ENCODE measurements around the gene ENO3. TPM values are rescaled to one million over a fixed set of nuclear protein-coding genes. Genes with fewer than 3 reads are reported as not detected.

ENO3 gene
- polyA plus RNA-seq, 3 donors from 2014 or later = 1.6 to 4.2 (median 4.1) TPM

- no peaks in the 10 kb centered on the region for H3K9me3 Mint-ChIP-seq
- H3K27ac Mint-ChIP-seq = peak overlapping the region in 2 of 6 donors; percentile 56 to 64
- peaks cover 4 to 9% (median 8%) of the 10 kb centered on the region in 3 donors for H3K36me3 Mint-ChIP-seq
- H3K4me1 Mint-ChIP-seq = peaks cover 13 to 14% of the 10 kb centered on the region in 2 donors
- H3K4me3 Mint-ChIP-seq = peak overlapping the region; percentile 19 to 63 (median 44)
- H3K27me3 Mint-ChIP-seq (ENCODE audit: low read depth in 3 of 3) = peaks cover 0 to 2% (median 0%) of the 10 kb centered on the region in 3 donors
- no peak for DNase-seq
These were observed 14.5 kb downstream of the ENO3 start for GRCh38 chr17:4965311-4965986.

- no peaks in the 10 kb centered on the region for H3K9me3 Mint-ChIP-seq
- DNase-seq = peak; percentile 98
- H3K36me3 Mint-ChIP-seq = peaks cover 0 to 9% (median 3%) of the 10 kb centered on the region in 3 donors
- H3K4me1 Mint-ChIP-seq = peaks cover 13 to 14% of the 10 kb centered on the region in 2 donors
- no peak overlapping the region for H3K4me3 Mint-ChIP-seq
- peak overlapping the region in 3 of 6 donors; percentile 87 to 94 (median 89) for H3K27ac Mint-ChIP-seq
- peaks cover 0 to 2% (median 0%) of the 10 kb centered on the region in 3 donors for H3K27me3 Mint-ChIP-seq (ENCODE audit: low read depth in 3 of 3)
These were observed 16.1 kb downstream of the ENO3 start for GRCh38 chr17:4966844-4967538.

GRCh38 chr17:4967539-4968485, 16.9 kb downstream of the ENO3 start, which contains the start of gene SPAG7:
Gene SPAG7 (minus strand): TSS chr17:4967817. CDS start chr17:4967804, 13 bp downstream.
- H3K36me3 Mint-ChIP-seq = peaks cover 0 to 9% (median 3%) of the 10 kb centered on the region in 3 donors
- H3K4me3 Mint-ChIP-seq = no peak within 1 kb of the TSS
- DNase-seq = peak; percentile 97 to 98 (median 98)
- peaks cover 13 to 14% of the 10 kb centered on the region in 2 donors for H3K4me1 Mint-ChIP-seq
- H3K27ac Mint-ChIP-seq = peak within 1 kb of the TSS in 3 of 6 donors; percentile 87 to 94 (median 89)
- peaks cover 0 to 2% (median 0%) of the 10 kb centered on the region in 3 donors for H3K27me3 Mint-ChIP-seq (ENCODE audit: low read depth in 3 of 3)
- H3K9me3 Mint-ChIP-seq = no peaks in the 10 kb centered on the region

- Mint-ChIP-seq H3K9me3 (no peaks in the 10 kb centered on the region), H3K27me3 (ENCODE audit: low read depth in 3 of 3) (peaks cover 0 to 2% (median 0%) of the 10 kb centered on the region in 3 donors), H3K36me3 (peaks cover 0 to 9% (median 3%) of the 10 kb centered on the region in 3 donors), H3K27ac (no peak overlapping the region), H3K4me1 (peaks cover 12 to 14% of the 10 kb centered on the region in 2 donors), H3K4me3 (no peak overlapping the region)
- no peak for DNase-seq
These were observed 17.6 kb downstream of the ENO3 start for GRCh38 chr17:4968486-4969046.

GRCh38 chr17:4969047-4969550, 18.2 kb downstream of the ENO3 start:
- Mint-ChIP-seq H3K27me3 (ENCODE audit: low read depth in 3 of 3) (peaks cover 0 to 2% (median 0%) of the 10 kb centered on the region in 3 donors), H3K36me3 (peaks cover 0 to 9% (median 3%) of the 10 kb centered on the region in 3 donors), H3K4me3 (no peak overlapping the region), H3K4me1 (peaks cover 14% of the 10 kb centered on the region in 2 donors), H3K9me3 (no peaks in the 10 kb centered on the region), H3K27ac (peak overlapping the region in 2 of 6 donors; percentile 34 to 68)
- DNase-seq = no peak

GRCh38 chr17:4969551-4970173, 18.7 kb downstream of the ENO3 start:
- H3K27ac Mint-ChIP-seq = peak overlapping the region in 2 of 6 donors; percentile 34 to 68
- H3K27me3 Mint-ChIP-seq (ENCODE audit: low read depth in 3 of 3) = peaks cover 0 to 2% (median 0%) of the 10 kb centered on the region in 3 donors
- DNase-seq = no peak
- H3K9me3 Mint-ChIP-seq = no peaks in the 10 kb centered on the region
- peaks cover 14% of the 10 kb centered on the region in 2 donors for H3K4me1 Mint-ChIP-seq
- H3K4me3 Mint-ChIP-seq = peak overlapping the region in 2 of 5 donors; percentile 47 to 57
- H3K36me3 Mint-ChIP-seq = peaks cover 4 to 12% (median 7%) of the 10 kb centered on the region in 3 donors

GRCh38 chr17:4970273-4970672, 19.4 kb downstream of the ENO3 start:
- Mint-ChIP-seq H3K9me3 (no peaks in the 10 kb centered on the region), H3K27ac (peak overlapping the region in 3 of 6 donors; percentile 26 to 70 (median 31)), H3K4me1 (peaks cover 11 to 13% of the 10 kb centered on the region in 2 donors), H3K27me3 (ENCODE audit: low read depth in 3 of 3) (peaks cover 0 to 2% (median 0%) of the 10 kb centered on the region in 3 donors), H3K36me3 (peaks cover 7 to 12% (median 9%) of the 10 kb centered on the region in 3 donors), H3K4me3 (peak overlapping the region in 2 of 5 donors; percentile 9 to 27)
- DNase-seq = no peak

GRCh38 chr17:4971826-4972225, 20.9 kb downstream of the ENO3 start:
- H3K27ac Mint-ChIP-seq = peak overlapping the region in 1 of 6 donors; percentile 57
- no peaks in the 10 kb centered on the region for H3K27me3 Mint-ChIP-seq (ENCODE audit: low read depth in 3 of 3)
- H3K36me3 Mint-ChIP-seq = peaks cover 12 to 15% (median 12%) of the 10 kb centered on the region in 3 donors
- DNase-seq = no peak
- peaks cover 0 to 2% of the 10 kb centered on the region in 2 donors for H3K4me1 Mint-ChIP-seq
- H3K9me3 Mint-ChIP-seq = no peaks in the 10 kb centered on the region
- H3K4me3 Mint-ChIP-seq = no peak overlapping the region

- Mint-ChIP-seq H3K36me3 (peaks cover 12 to 19% (median 12%) of the 10 kb centered on the region in 3 donors), H3K27ac (peak overlapping the region in 1 of 6 donors; percentile 45), H3K4me1 (peaks cover 0 to 2% of the 10 kb centered on the region in 2 donors), H3K27me3 (ENCODE audit: low read depth in 3 of 3) (no peaks in the 10 kb centered on the region), H3K4me3 (no peak overlapping the region), H3K9me3 (no peaks in the 10 kb centered on the region)
- DNase-seq = no peak
These were observed 21.4 kb downstream of the ENO3 start for GRCh38 chr17:4972322-4972721.

- DNase-seq = no peak
- no peaks in the 10 kb centered on the region for H3K27me3 Mint-ChIP-seq (ENCODE audit: low read depth in 3 of 3)
- H3K27ac Mint-ChIP-seq = peak overlapping the region in 2 of 6 donors; percentile 35 to 45
- H3K4me1 Mint-ChIP-seq = peaks cover 0 to 2% of the 10 kb centered on the region in 2 donors
- peaks cover 12 to 22% (median 12%) of the 10 kb centered on the region in 3 donors for H3K36me3 Mint-ChIP-seq
- H3K4me3 Mint-ChIP-seq = no peak overlapping the region
- H3K9me3 Mint-ChIP-seq = no peaks in the 10 kb centered on the region
These were observed 21.8 kb downstream of the ENO3 start for GRCh38 chr17:4972752-4973151.

- Mint-ChIP-seq H3K4me3 (no peak overlapping the region), H3K9me3 (no peaks in the 10 kb centered on the region)
These were observed 22.6 kb downstream of the ENO3 start for GRCh38 chr17:4973256-4974114.

More at GRCh38 chr17:4973256-4974114, 22.6 kb downstream of the ENO3 start:
- Mint-ChIP-seq H3K27ac (peak overlapping the region in 1 of 6 donors; percentile 35), H3K4me1 (peaks cover 0 to 2% of the 10 kb centered on the region in 2 donors), H3K36me3 (peaks cover 12 to 27% (median 12%) of the 10 kb centered on the region in 3 donors), H3K27me3 (ENCODE audit: low read depth in 3 of 3) (no peaks in the 10 kb centered on the region)
- DNase-seq = no peak

Measured in immature natural killer cell (primary cell).